Anterior cingulate cortex (tissue), 58 donors: Measurements from ENCODE around the gene ESD.
"Not testable (repeated sequence)": the region's sequence is repeated elsewhere in the genome, so short reads cannot be mapped to it uniquely, and the experiment has no call there.

Source experiments
- DNase-seq, 58 donors: peaks; one replicate each; lab custom pipeline; 2025; lab: John Stamatoyannopoulos, UW

ESD gene

DNA sequence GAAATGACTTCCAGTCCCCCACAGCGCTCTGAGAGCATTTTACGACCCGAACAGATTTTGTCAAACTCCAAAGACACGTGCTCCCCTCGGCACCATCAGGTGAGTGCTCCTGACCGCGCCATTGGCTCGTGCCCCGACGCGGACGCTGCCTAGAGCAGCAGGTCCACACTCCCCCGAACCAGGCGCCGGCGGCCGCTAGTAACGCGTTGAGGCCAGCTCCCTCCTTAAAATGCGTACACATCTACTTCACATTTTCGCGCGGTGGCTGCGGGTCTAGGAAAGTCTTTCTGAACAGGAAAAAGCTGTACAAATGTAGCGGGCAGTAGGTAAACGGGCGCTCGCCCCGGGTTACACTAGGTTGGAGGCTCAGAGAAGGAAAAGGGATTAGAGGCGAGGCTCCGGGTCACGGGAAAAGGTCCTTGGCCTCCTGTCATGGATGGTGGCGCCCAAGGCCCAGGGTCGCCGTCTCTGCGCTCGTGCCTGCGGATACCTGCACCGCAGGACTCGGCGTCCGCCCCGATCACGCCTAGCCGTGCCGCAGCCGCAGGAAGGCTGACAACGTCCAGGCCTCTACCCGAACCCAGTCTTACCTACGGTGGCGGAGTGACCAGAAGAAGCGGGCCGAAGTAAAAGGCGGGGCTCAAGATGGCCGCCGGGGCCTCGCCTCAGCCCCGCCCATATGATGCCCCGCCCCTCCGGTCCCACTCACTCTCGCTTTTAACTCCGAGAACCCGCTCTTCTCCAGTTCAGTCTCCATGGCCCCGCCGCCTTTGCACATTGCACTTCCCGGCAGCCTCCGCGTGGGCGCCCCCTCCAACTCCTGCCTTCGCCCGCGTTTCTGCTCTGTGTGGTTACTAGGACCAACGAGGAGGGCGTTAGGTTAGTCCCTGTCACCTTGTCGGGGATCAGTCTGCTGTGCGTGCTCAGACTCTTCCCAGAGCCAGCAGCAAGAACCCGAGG is at the start of gene ESD:
TSS of gene ESD (minus strand) at position 647 of the 960 bp plus-strand sequence. CDS start 5,748 bp downstream, outside the sequence.
- peak; percentile 43 to 92 (median 82) for DNase-seq

DNA sequence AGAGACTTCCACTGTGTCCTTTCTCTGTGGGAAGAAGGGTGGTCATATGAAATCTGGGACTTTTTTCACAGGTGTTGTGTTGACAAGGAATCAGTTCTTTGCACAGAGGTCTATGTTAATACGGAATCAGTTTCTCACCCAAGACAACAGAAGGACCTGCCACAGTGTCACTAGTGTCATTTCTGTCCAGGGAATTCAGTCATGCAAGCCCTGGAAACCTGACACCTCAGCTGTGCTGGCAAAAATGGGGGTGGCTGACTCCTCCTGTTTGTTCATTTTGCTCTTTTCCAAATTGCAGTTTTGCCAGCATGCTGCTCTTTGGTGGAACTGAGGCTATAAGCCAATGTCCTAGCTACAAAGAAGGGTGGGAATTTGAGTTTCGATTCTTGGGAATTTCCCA is 49.8 kb upstream of the ESD start:
- no peak for DNase-seq

DNA sequence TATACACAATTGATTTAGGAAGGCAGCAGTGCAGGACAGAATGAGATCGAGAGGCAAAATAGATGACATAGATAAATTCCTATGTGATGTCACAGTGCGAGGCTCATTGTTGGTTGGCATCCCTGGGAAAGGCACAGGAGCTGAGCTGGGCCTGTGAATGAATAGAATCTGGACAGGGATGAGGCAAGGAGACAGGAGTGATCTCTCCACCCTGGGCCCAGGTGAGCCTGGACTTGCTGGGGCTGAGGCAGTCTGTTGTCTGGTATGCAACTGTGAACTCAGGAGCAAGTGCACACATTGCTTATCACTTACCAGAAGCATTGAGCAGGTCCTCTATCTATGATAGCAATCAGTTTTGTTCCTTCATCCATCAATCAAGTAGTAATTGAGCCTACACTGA is 48.2 kb upstream of the ESD start:
- DNase-seq, result no peak

- DNase-seq, result no peak
Measured at GRCh38 chr13:46844431-46844830, 47.5 kb upstream of the ESD start.

GRCh38 chr13:46839399-46839798 is 42.4 kb upstream of the ESD start:
- DNase-seq, result no peak

DNA sequence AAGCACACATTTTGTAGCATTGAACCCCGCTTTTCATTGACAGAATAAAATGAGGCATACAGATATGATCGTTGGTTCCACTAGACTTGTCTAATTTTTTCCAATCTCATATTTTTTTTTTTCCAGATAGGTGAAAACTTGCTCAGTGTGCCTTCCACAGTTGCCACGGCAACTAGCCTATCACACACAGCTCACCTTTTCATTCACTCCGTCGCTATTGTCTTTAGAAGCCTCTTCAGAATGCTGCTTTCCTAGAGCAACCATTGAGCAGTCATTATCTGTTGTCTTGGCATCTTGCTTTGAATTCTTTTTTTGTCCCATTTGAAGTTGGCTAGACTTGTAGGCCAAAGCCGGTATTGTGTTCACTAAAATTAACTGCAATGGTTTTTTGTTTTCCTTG is 37.7 kb upstream of the ESD start:
- DNase-seq, result no peak

DNA sequence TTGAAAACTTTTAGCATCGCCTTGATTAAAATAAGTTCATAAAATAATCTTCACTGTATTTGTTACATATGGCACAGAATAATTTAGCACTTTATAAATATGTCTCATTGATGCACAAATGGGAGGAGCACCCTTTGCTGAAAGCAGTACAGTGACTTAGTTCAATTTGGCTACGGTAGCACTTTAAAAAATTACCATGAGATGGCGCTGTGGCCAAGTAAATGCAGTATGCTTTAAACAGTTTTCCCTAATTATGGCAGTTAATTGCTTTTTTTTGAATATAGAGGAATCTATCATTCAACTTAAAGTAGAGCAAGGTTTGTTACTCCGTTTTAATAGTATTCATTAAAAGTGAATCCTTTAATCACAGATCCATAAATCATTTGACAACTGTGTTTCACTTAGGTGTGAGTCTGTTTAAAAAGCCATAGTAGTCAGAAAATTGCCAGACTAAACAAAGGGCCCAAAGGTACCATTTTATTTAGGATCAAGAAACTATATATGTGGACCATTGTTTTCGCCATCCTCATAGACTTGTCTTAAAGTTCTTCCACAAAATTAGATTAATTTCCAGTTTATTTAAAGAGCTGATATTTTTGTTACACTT is 34.7 kb upstream of the ESD start:
- DNase-seq, result peak in 20 of 58 donors; percentile 0 to 70 (median 13)

DNA sequence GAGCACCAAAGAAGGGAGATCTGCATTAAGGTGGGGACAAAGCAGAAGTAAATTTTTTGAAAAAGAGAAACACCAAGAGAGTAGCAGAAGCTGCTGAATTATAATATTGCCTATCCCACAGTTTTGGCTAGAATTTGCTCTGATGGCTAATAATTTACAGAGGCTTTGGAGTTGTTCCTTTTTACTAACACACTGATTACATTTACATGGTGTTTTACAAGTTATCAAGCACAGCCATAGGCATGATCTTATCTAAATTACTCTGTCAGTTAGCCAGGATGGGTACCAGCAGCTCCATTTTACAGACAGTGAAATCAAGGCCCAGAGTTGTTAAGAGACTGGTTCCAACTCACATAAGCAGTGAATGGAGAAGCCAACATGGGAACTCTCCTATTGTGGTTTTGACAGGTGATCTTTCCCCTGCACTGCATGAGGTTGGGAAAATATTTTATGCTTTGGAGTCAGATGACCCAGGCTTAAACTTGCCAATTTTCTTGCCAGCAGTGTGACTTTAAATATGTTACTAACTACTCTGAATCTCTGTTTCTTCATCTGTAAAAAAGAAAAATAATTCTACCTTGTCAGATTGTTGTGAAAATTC is 33.5 kb upstream of the ESD start:
- DNase-seq, result no peak

- DNase-seq, result no peak
Measured at GRCh38 chr13:46822551-46822950, 25.6 kb upstream of the ESD start.

DNA sequence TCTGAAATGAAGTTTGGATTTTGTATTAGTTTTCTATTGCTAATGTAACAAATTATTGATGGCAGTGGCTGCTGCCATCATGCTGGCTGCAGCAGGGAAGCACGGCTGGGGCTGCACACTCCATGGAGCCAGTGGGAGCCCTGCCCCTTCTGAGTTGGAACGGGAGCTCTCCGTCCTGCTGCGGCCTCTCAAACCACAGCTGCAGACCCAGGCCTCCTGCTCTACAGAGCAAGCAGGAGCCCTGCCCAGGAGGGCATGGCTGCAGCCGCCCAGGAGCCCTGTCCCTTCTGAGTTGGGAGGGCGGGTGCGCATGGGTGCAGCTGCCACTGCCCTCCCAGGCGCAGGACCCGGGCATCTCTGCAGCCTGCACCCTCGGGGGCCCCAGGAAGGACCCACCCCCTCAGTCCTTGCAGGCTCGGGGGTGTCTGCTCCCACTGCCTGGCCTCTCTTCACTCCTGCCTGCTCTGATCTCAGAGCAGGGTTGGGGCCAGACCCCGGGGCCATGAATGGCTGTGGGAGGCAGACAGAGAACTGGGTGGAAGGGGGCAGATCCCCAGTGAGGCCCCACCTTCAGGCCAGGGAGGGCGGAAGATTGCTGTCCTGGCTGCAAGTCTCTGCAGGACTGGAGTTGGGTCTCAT is 21.0 kb upstream of the ESD start:
- DNase-seq, result no peak

- DNase-seq, result no peak
Measured at GRCh38 chr13:46817095-46817494, 20.1 kb upstream of the ESD start.

- DNase-seq, result no peak
Measured at GRCh38 chr13:46816371-46816770, 19.4 kb upstream of the ESD start.

GRCh38 chr13:46812301-46812797 is 15.4 kb upstream of the ESD start:
- DNase-seq, result no peak

GRCh38 chr13:46810440-46810839 is 13.5 kb upstream of the ESD start:
- no peak for DNase-seq

DNA sequence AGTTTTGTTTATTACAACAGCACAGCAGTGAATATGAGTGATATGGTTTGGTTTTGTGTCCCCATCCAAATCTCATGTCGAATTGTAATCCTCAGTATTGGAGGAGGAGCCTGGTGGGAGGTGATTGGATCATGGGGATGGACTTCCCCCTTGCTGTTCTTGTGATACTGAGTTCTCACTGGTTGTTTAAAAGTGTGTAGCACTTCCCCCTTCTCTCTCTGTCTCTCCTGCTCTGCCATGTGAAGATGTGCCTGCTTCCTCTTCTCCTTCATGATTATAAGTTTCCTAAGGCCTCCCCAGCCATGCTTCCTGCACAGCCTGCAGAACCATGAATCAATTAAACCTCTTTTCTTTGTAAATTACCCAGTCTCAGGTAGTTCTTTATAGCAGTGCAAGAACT is 8.0 kb upstream of the ESD start:
- DNase-seq, result not testable (repeated sequence)

DNA sequence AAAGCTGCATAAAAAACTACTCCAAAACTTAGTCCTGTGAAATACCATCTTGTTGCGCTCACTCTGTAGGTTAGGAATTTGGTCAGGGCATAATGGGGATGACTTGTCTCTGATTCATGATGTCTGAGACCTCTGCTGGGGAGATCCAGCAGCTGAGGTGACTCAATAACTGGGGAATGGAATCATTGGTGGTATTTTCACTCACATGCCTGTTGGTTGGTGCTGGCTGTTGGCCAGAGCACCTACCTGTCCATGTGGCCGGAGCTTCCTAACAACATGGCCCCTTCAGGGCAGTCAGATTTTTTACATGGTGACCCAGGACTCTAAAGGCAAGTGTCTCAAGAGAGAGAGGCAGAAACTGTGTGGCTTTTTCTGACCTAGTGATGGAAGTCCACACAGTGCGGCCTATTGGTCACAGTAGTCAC is 7.4 kb upstream of the ESD start:
- DNase-seq, result no peak

DNA sequence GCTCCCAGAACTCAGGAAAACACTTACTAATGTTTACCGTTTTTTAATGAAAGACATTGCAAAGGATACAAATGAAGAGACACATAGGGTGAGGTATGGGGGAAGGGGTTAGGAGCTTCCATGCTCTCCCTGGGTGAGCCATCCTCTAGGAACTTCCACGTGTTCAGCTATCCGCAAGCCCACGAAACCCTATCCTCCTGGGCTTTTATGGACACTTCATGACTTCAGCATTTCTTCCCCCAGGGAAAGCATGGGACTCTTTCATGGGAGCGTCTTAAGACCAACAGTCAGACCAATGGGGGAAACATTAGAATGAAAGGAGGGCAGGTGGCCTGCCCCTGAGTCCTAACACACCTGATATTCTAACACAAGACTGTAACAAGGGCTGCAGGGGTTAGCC is 6.6 kb upstream of the ESD start:
- no peak for DNase-seq

DNA sequence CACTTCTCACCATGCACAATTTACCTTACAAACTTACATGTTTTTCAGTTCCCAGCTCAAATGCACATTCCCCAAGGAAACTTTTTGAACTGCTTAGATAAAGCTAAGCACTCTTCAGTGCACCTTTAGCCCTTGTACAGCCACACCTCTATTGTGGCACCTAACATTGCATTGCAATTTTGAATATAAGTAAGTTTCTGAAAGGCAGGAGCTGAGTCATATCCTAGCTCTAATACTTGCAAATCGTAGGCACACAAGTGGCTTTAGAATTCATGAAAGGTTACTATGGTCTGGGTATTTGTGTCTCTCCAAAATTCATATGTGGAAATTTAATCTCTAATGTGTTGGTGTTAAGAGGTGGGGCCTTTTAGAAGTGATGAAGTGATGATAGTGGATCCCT is 4.9 kb upstream of the ESD start:
- no peak for DNase-seq

GRCh38 chr13:46799139-46799538 is 2.2 kb upstream of the ESD start:
- DNase-seq, result no peak

DNA sequence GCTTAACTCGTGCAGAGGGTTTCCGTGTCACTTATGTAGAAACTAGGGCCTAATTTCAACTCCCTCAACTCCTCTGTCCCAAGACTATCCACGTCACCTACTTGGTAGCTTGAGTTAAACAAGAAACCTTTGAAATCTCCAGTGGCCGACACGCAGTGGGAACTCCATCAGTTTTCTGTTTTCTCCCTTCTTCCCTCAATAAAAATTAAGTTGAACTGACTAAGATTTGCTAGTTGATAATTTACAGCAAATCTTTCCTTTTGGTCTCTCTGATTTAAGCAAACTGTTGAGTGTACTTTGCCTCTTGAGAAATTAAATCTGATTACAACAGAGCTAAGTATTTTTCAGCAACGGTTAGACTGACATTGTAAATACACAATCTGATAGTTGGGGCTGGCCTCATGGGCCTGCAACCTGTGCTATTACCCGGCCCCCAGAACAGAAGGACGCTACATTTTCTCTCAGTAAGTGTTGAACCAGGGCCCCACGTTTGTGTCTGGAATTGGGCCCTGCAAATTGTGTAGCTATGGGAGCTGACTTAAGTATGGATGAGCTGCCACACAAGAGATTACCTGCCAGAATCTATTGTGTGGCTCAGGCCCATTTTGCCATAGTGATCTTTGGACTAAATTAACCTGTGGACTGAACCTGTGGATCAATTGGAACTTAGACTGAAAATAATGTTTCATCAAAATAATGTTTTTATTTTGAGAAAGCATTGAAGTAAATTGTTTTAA is 708 bp upstream of the ESD start:
- no peak for DNase-seq
